ENCODE measurements around the gene AFAP1L2.

The AFAP1L2 gene

DNA sequence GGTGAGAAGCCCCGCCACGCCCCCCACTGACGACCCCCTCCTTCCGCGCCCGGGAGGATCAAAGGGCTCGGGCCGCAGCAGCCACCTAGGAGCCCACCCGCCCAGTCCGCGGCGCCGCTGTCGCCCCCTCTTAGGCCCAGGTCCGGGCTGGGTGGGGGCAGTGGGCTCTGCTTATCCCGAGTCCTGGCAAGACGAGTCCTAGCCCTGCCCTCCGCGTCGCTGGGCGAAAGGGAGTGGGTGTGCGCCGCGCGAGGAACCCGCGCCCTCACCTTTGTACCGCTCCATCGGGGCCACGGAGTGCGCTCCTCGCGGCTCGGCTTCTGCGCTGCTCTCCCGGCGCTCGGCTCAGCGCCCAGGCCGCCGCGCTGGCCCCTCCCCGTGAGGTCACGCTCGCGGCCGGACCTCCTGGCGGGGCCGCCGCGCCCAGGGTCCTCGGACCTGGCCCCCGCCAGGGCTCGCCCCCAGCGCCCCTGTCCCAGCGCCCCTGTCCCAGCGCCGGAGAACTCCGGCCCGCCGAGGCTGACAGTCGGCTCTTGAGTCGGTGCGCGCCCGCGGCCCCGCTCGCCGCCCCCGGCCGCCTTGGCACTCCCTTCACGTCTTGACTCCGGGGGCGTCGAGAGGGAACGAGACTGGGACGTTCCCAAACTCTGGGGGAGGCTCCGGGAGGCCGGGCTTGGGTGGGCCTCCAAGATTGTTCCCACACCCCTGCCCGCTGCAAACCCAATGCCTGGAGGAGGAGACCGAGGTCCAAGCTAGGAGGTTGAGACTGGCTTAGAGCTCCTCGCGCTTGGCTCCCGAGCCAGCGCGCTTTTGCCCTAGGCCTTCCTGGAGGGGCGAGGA is at the start of gene AFAP1L2:
Gene AFAP1L2 (minus strand): TSS at position 332 of the 840 bp plus-strand sequence. CDS start 47 bp downstream, at position 285.
- DNase-seq = no peak

- no peak for DNase-seq
Measured at GRCh38 chr10:114453576-114453975, 49.3 kb upstream of the AFAP1L2 start.

- DNase-seq = no peak
Measured at GRCh38 chr10:114448897-114449296, 44.6 kb upstream of the AFAP1L2 start.

DNA sequence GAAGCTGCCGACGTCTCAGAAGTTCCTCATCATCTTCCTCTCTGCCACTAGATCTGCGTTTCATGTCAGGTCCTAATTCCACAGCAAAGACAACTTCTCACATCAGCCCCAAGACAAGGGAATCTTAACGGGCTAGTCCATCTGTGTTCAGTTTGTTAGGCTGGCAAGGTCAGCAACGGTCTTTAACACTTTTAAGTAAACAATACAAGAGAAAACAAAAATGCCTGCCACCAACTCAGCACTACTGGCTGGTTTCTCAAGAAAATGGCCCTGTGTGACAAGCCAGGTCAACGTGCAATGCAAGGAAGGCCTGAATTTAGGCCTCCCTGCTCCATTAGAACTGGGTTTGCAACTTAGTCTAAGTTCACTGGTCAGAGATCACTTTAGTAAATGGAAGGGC is 41.0 kb upstream of the AFAP1L2 start:
- DNase-seq = no peak

DNA sequence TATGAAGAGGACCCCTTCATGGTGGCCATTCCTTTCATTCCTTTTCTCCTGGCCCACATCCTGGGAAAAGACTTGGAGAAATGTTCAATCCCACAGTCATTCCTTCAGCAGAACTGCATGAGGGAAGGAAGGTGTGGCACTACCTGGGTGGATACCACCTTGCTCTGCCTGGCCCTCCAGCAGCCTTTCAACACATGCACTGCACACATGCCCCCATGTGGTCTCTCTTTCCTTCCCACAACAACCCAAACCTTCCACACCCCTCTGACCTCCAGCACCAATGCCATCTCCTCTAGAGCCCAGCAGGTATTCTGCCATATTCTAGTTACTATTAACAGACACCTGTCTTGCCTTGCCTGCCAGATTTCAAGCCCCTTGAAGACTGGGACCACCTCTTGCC is 40.5 kb upstream of the AFAP1L2 start:
- no peak for DNase-seq

DNA sequence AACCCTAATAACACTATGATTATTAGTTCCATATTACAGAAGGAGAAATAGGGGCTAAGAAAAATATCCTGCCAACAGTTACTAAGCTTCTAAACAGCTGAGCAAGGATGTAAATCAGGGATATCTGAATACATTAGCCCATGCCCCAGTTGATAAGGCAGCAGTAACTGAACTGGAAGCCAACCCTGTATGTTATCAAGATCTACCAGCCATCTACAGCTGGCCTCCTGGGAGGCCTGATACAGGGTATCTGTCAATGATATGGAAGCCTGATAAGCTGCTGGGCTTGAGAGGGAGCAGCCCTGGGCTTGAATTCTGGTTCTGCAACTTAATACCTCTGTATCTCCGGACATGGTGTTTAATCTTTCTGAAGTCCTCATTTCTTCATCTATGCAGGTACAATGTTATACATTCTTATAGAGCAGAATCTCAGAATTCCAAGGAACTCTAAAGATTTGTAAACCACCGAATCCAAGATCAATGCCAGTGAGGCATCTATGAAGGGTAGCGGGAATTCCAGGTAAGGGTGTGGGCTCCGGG is 37.9 kb upstream of the AFAP1L2 start:
- DNase-seq = no peak

DNA sequence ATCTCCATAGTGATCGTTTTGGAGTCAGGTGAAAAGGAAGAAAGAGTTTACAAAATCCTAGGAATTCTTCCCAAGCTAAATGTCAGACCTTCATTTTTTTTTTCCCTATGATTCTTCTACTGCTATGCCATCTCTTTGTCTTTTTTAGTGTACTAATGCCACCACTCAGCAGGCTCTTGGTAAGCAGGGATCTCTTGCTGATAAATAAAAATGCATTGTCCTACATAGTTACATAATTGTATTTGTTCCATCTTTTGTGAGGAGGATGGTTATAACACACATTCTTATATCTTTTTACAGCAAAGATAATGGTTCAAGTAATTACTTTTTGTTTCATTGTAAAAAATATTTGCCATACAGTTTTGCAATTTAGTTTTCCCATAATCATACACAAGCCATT is 36.8 kb upstream of the AFAP1L2 start:
- DNase-seq = no peak

DNA sequence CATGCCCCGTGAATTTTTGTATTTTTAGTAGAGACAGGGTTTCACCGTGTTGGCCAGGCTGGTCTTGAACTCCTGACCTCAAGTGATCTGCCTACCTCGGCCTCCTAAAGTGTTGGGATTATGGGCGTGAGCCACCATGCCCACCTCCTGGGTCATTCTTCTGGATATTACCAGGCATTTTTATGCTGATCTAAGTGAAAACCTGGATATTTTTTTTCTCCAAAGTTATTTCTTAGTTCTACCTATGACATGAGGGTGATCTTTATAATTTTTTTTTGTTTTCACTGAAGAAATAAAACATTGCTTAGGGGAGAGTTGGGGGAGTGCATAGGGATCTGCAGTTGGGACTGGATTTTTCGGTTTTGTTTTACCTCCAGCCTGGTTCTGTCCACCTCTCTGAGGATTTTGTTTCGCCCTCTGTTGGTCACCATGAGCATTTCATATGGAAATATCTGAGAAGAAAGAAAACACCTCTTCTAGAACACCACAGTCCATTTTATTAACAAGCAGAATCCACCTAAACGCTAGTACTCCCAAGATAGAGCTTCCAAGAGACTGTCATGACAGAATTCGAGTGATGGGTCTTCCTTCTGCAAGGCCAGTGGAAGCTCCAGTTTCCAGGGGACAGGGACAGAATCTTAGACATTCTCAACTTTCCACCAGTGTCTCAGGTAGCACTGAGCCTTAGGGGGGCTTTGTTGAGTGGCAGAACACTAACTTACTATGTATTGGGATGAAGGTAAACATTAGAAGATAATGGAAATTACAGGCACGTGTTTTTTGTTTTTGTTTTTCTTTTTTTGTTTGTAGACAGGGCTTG is 33.4 kb upstream of the AFAP1L2 start:
- no peak for DNase-seq

GRCh38 chr10:114436941-114437340 is 32.6 kb upstream of the AFAP1L2 start:
- no peak for DNase-seq

- DNase-seq = no peak
Measured at GRCh38 chr10:114432566-114433093, 28.3 kb upstream of the AFAP1L2 start.

DNA sequence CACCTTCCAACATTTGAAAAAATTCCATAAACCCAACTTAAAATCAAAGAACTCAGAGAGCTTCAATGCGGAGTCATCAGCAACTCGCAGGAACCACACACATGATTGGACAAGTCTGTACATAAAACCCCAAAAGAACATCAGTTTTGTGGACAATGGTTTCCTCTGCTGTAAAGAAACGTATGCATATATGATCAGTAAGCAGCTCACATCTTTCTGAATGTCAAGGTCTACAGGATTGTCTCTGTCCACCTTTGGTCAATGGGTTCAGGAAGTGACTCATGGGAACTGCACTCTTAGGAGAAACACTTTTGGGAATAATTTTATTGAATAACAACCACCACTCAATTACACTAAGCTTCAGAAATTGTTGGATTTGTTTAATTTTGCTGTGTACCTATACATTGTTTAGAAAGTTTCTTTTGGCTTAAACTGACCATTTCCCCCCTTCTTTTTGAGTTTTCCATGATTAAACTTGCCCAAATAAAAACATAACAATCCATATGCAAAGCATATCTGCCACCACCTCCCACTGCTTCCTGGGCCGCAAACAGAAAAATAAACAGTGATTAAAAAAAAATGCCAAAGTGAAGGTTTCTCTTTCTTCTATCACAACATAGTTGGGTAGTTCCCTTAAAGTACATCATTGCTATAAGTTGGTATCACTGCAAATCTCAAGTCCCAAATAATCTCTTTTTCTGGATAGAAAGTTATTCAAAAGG is 27.3 kb upstream of the AFAP1L2 start:
- no peak for DNase-seq

DNA sequence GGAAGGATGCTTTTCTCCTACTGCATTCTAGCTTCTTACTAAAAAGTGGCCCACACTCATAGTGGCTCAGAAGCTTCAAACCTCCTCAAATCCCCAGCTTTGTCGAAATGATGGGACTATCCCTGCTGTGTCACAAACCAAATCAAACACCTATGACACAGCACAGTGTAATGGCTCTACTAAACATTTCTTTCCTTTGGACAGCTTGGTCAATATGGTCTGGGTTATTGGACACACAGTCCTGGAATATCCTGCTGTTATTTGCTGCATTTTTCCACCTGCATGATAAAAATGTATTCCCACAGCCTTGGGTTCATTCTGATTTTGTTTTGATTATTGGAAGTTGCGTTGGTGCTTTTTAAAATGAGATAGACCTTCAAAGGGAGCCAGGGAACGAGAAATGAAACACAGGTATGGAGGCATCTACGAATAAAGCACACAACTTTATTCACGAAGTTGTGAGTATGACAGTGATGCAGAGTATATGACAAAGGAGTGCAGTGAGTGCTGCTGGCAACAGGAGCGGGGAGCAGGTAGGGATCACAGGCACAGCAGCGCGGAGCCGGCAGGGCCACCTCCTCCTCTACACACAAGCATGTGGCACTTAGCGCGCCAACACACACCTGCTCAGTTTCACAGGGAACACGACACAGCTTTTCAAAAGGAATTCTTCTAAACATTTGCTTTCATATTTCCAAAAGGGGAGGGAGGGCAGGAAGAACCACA is 26.5 kb upstream of the AFAP1L2 start:
- DNase-seq = no peak

DNA sequence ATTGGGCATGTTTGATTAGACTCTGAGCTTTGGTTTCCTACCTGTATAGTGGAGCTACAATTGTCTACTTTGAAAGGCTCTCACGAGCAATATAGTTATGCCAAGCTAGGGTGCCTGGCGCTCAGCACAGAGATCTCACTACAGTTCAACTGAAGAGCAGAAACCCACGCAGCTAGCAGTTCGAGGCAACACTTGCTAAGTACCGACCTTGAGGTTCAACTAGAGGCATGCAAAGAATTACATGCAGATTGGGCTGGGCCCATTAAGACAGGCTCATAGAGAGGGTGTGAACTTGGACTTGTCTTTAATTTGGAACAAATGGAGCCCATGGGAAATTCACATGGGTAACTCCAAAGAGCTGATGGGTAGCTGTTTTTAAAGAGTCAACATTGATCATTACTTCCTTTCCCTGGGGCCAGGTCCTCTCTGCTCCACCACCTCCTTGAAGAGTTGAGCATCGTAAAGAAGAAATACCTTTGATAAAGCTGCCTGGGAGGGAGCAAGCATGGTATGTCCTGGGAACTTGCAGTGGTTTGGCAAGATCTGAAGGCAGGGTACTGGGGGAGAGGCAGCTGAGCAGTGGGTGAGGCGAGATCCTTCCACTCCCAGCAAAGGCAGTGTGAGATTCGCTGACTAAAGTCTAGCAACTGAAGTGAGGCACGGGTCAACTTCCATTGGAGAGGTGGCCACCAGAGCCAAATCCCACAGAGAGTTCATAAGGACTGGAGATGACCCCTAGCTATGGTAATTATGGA is 25.5 kb upstream of the AFAP1L2 start:
- DNase-seq = no peak

GRCh38 chr10:114427124-114427852 is 23.0 kb upstream of the AFAP1L2 start:
- DNase-seq = no peak

DNA sequence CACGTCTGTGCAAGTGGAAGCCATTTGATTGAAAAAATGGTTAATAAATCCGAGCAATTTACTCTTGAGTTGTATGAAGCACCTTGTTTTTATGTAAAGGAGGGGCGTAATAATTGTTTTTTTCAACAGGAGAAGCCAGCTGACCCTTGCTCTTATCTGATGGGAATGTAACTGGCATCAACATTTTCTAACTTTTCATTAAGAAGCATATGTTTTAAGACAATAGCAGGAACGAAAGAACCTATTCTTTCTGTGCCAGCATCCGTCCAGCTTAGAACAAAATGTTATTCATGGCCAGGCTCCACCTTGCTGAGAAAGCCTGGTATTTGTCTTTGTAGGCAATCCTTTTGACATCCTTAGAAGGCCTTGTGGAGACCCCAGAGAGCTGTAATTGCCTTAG is 22.2 kb upstream of the AFAP1L2 start:
- DNase-seq = no peak

- DNase-seq = no peak
Measured at GRCh38 chr10:114420811-114421485, 16.6 kb upstream of the AFAP1L2 start.

GRCh38 chr10:114418109-114418508 is 13.8 kb upstream of the AFAP1L2 start:
- no peak for DNase-seq

- DNase-seq = no peak
Measured at GRCh38 chr10:114412907-114413797, 8.8 kb upstream of the AFAP1L2 start.

- no peak for DNase-seq
Measured at GRCh38 chr10:114408968-114409444, 4.7 kb upstream of the AFAP1L2 start.
